HepG2 (cell line): ENCODE results near the gene HSPB6. TPM values are rescaled to one million over a fixed set of nuclear protein-coding genes. Genes with fewer than 3 reads are reported as not detected.
A peak's percentile ranks its signal among the peaks of the same experiment; 100 is the strongest.

ENCODE experiments used
- AKNA ChIP-seq: sonication (generic); formaldehyde crosslinking; IDR thresholded peaks from 2 replicates; pipeline ENCODE4 v1.4.0; 2020; ENCODE audit warnings: missing genetic modification reagents, borderline replicate concordance
- CEBPG ChIP-seq: IDR thresholded peaks from 2 replicates; pipeline ENCODE4 v1.6.1; 2016
- KLF16 ChIP-seq, 2 experiments: sonication (generic) in 1 of 2; formaldehyde crosslinking in 1 of 2; IDR thresholded peaks; 2 replicates each; pipeline versions ENCODE4 v1.6.1 to v1.8.0; 2016 to 2023; ENCODE audit warnings: missing genetic modification reagents in 2 of 2, missing compliant biosample characterization in 1 of 2
- KMT2B ChIP-seq: IDR thresholded peaks from 2 replicates; pipeline ENCODE4 v1.6.1; 2016; ENCODE audit warnings: missing genetic modification reagents, missing compliant biosample characterization
- MAFK ChIP-seq, 2 experiments: IDR thresholded peaks in 1 of 2; conservative IDR thresholded peaks in 1 of 2; 2 replicates each; pipeline ENCODE4 v1.6.1; 2011; ENCODE audit warnings: improper control_type of control experiment in 2 of 2, low read length in 2 of 2
- MNT ChIP-seq: fragments of 450-650 bp; IDR thresholded peaks from 2 replicates; pipeline ENCODE4 v1.6.1; 2016
- NFIB ChIP-seq: sonication (generic); formaldehyde crosslinking; IDR thresholded peaks from 2 replicates; pipeline ENCODE4 v1.9.0; 2021; ENCODE audit warnings: missing genetic modification reagents, mild to moderate bottlenecking, borderline replicate concordance
- NFYC ChIP-seq: IDR thresholded peaks from 2 replicates; pipeline ENCODE4 v1.6.1; 2016; ENCODE audit warnings: missing genetic modification reagents, missing compliant biosample characterization
- POLR2A ChIP-seq, 2 experiments: IDR thresholded peaks; 2 replicates each; pipeline ENCODE4 v1.6.1; 2011; ENCODE audit warnings: low read depth in 2 of 2, low read length in 2 of 2, mild to moderate bottlenecking in 1 of 2, moderate library complexity in 1 of 2; ENCODE audit not compliant: insufficient read depth in 1 of 2
- RARA ChIP-seq: IDR thresholded peaks from 2 replicates; pipeline ENCODE4 v1.6.1; 2016; ENCODE audit warnings: missing genetic modification reagents, missing compliant biosample characterization
- YY1 ChIP-seq: IDR thresholded peaks from 2 replicates; pipeline ENCODE4 v1.6.1; 2011; ENCODE audit warnings: low read length, low read depth, moderate library complexity, mild to moderate bottlenecking; ENCODE audit not compliant: insufficient read depth, insufficient replicate concordance
- ZBTB21 ChIP-seq: sonication (generic); formaldehyde crosslinking; IDR thresholded peaks from 2 replicates; pipeline ENCODE4 v1.4.0; 2020; ENCODE audit warnings: missing genetic modification reagents
- ZEB1 ChIP-seq: IDR thresholded peaks from 2 replicates; pipeline ENCODE4 v1.6.1; 2012; ENCODE audit warnings: mild to moderate bottlenecking, low read depth, inconsistent platforms; ENCODE audit not compliant: insufficient replicate concordance
- ZFP91 ChIP-seq: sonication (generic); formaldehyde crosslinking; IDR thresholded peaks from 2 replicates; pipeline ENCODE4 v1.9.0; 2022; ENCODE audit warnings: missing genetic modification reagents, mild to moderate bottlenecking, borderline replicate concordance
- ZKSCAN8 ChIP-seq: IDR thresholded peaks from 2 replicates; pipeline ENCODE4 v1.6.1; 2016; ENCODE audit warnings: borderline replicate concordance, missing genetic modification reagents, missing compliant biosample characterization
- ZNF230 ChIP-seq: sonication (generic); formaldehyde crosslinking; IDR thresholded peaks from 2 replicates; pipeline ENCODE4 v1.4.0; 2020; ENCODE audit warnings: mild to moderate bottlenecking, missing genetic modification reagents
- ZNF503 ChIP-seq: sonication (generic); formaldehyde crosslinking; IDR thresholded peaks from 2 replicates; pipeline ENCODE4 v1.4.0; 2020; ENCODE audit warnings: missing genetic modification reagents
- ZNF570 ChIP-seq: sonication (generic); formaldehyde crosslinking; IDR thresholded peaks from 2 replicates; pipeline ENCODE4 v1.4.0; 2020; ENCODE audit warnings: mild to moderate bottlenecking, missing genetic modification reagents, borderline replicate concordance
- ZNF773 ChIP-seq: sonication (generic); formaldehyde crosslinking; IDR thresholded peaks from 2 replicates; pipeline ENCODE4 v1.4.0; 2020; ENCODE audit warnings: missing genetic modification reagents, borderline replicate concordance
- ZNF879 ChIP-seq: sonication (generic); formaldehyde crosslinking; IDR thresholded peaks from 2 replicates; pipeline ENCODE4 v1.8.1; 2023; ENCODE audit warnings: missing genetic modification reagents
- ZSCAN22 ChIP-seq: sonication (generic); formaldehyde crosslinking; IDR thresholded peaks from 2 replicates; pipeline ENCODE4 v1.4.0; 2020; ENCODE audit warnings: mild to moderate bottlenecking, missing genetic modification reagents
- polyA plus RNA-seq, 8 experiments: library from polyadenylated mRNA; depleted of rRNA in 3 of 8; stranded (reverse) in 7 of 8; unstranded in 1 of 8; fragments of >200 nt; fragmentation: Illumina TruSeq in 4 of 8; extraction: Trizol in 4 of 8; gene quantifications; 2 replicates each; pipeline versions ENCODE4 v1.2.1 to v1.2.3, GENCODE V29; 2011 to 2016; ENCODE audit warnings: low read depth in 4 of 8, missing spikeins in 1 of 8, mixed read lengths in 1 of 8; ENCODE audit not compliant: insufficient read depth in 1 of 8
- total RNA-seq, 5 experiments: library from RNA; depleted of rRNA; stranded (reverse); fragments of >200 nt; fragmentation: Illumina TruSeq; extraction: Trizol; gene quantifications; 2 replicates each; pipeline ENCODE4 v1.2.3, GENCODE V29; 2016; ENCODE audit warnings: low read depth in 1 of 5

Gene HSPB6
- total and polyA plus RNA-seq, 2 of the 13 experiments (the other 11 are each of a cell fraction or from before 2014, with no cell fraction given), result 0.18 TPM; not detected in 1

GRCh38 chr19:35790981-35791813 is 34.4 kb upstream of the HSPB6 start (continued):
- TF ChIP-seq MAFK (conservative IDR thresholded peaks at IDR 0.05 in 1 of 2, IDR thresholded peaks at IDR 0.05 in 1 of 2; ENCODE audit: low read length in 2 of 2) (no peak), MNT (no peak), NFYC (no peak), RARA (CRISPR knock-in tag) (no peak), NFIB (no peak), ZNF503 (CRISPR knock-in tag) (no peak), YY1 (no peak), ZNF773 (CRISPR knock-in tag) (no peak), KMT2B (CRISPR knock-in tag) (no peak), ZNF230 (CRISPR knock-in tag) (no peak), CEBPG (CRISPR knock-in tag) (no peak), ZEB1 (no peak), KLF16 (CRISPR knock-in tag; IDR thresholded peaks at IDR 0.05) (no peak), ZBTB21 (CRISPR knock-in tag) (no peak), ZNF570 (CRISPR knock-in tag) (no peak), ZKSCAN8 (CRISPR knock-in tag) (no peak), AKNA (CRISPR knock-in tag) (no peak), POLR2A (IDR thresholded peaks at IDR 0.05; ENCODE audit: insufficient read depth in 1 of 2, low read depth in 2 of 2, low read length in 2 of 2) (no peak), ZSCAN22 (CRISPR knock-in tag) (no peak), ZFP91 (CRISPR knock-in tag) (peak; percentile 79; the same call in 1 of the 2 replicates), ZNF879 (CRISPR knock-in tag) (no peak)
